NCI-H1048 (cell line): ENCODE data around the gene F2.
"Not testable (repeated sequence)": the region's sequence is repeated elsewhere in the genome, so short reads cannot be mapped to it uniquely, and the experiment has no call there.

Experiments used
- DNase-seq: peaks from one replicate; lab custom pipeline; 2025; lab: John Stamatoyannopoulos, UW

The F2 gene

DNA sequence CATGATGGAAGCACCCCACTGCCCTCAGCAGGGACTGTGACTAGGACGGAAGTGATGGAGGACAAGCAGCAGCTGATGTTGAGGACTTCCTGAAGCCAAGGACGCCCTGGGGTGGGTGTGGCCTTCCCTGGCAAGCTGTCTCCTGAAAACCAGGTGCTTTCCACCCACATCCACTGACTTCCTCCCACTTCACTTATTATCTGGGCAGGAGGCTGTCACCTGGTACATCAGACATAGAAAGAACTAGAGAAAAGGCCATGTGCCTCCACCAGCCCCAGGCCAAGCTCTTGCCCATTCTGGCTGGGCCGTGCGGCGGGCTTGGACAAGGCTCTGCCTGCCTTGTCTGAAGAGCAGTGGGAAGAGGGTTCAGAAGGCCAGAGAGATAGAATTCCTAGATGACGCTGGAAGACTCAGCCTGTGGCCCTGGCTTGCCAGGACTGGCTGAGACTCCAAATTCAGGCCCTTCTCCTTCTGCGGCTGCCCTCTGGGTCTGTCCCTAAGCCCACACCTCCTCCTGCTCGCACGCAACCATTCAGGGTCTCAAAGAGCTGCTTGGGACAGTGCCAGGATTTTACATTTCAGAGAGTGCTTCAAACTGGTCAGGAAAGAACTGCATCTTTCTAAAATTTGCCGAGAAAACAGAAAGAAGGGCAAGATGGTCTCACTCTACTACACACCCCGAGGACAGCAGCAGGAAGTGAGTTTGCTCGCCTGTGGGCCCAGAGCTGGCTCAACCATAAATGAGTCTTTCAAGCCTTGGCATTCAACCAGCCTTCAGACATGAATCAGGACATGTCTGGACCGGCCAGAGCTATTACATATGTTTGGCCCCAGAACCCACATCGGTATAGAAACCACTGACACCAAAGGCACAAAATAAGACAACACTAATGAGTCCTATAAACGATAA, 31.9 kb upstream of the F2 start:
- DNase-seq: no peak

- DNase-seq: no peak
Observed at GRCh38 chr11:46690702-46691101, 28.3 kb upstream of the F2 start.

- DNase-seq: no peak
Observed at GRCh38 chr11:46692450-46692849, 26.6 kb upstream of the F2 start.

- DNase-seq: no peak
Observed at GRCh38 chr11:46693597-46694012, 25.4 kb upstream of the F2 start.

GRCh38 chr11:46694072-46694471, 24.9 kb upstream of the F2 start:
- no peak for DNase-seq

DNA sequence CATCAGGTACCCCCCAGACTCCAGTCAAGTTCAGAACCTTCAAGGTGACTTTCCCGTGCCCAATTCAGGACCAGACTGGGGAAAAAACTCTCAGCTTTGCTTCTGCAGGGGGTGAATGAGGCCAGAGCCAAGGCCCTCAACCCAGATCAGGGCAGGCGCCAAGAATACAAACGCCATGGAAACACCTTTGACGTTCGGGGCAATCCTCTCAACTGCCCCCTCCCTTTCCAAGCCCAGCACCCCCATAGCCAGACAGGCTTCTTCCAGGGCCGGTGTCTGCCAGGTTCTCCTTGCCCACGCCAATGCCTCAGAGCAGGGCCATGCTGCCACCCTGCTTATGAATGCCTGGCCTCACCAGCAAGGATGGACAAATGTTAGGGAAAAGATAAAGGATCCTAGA, 24.4 kb upstream of the F2 start:
- no peak for DNase-seq

- DNase-seq: no peak
Observed at GRCh38 chr11:46695345-46696211, 23.4 kb upstream of the F2 start.

DNA sequence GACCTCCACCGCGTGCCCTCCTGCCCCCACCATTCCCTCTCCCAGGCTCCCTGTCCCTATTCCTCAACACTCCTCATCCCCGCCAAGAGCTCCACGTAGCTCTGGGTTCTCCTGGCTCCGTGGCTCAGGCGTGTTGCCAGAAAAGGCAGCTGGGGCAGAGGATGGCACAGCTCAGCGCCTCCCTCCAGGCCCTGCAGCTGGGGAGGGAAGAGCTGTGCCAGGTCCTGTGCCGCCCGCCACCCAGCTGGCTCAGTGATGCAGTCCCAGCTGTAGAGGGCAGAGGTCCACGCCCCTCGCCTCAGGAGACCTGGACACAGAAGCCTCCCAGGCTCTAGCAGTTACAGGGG, 22.8 kb upstream of the F2 start:
- DNase-seq: no peak

- DNase-seq: no peak
Observed at GRCh38 chr11:46697303-46697702, 21.7 kb upstream of the F2 start.

GRCh38 chr11:46697723-46698122, 21.3 kb upstream of the F2 start:
- DNase-seq: no peak

DNA sequence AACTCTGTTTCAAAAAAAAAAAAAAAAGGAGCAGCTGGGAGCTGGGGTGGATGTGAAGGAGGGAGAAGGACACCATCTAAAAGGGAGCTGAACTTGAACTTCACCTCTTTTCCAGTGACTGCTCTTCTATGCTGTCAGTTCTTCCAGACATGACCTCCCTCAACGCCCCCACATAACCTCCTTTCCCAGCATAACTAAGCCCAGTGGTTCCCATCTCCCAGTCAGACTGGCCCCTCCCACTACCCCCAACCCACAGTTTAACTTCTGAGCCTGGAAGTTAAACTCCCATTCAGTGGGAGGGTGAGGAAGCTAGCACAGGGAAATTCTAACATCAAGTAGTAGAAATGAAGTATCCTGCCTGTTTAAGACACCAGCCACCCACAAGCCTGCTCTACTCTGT, 20.4 kb upstream of the F2 start:
- no peak for DNase-seq

GRCh38 chr11:46700241-46701077, 18.6 kb upstream of the F2 start, which contains the start of the genes ARHGAP1 and ZNF408:
Gene ARHGAP1 (minus strand): TSS chr11:46700619. CDS start chr11:46696107, 4,512 bp downstream.
Gene ZNF408 (plus strand): TSS chr11:46701031. CDS start chr11:46701048, 17 bp downstream.
- DNase-seq: peak; percentile 96

GRCh38 chr11:46701078-46701654, 17.8 kb upstream of the F2 start:
- DNase-seq: no peak

DNA sequence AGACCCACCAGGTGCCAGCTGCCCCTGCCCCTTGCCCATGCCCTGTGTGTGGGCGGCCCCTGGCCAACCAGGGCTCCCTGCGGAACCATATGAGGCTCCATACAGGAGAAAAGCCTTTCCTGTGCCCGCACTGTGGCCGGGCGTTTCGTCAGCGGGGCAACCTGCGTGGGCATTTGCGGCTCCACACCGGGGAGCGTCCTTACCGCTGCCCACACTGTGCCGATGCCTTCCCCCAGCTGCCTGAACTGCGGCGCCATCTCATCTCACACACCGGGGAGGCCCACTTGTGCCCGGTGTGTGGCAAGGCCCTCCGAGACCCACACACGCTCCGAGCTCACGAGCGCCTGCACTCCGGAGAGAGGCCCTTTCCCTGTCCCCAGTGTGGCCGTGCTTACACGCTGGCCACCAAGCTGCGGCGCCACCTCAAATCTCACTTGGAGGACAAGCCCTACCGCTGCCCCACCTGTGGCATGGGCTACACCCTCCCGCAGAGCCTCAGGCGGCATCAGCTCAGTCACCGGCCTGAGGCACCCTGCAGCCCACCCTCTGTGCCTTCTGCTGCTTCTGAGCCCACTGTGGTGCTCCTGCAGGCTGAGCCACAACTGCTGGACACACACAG, 13.8 kb upstream of the F2 start:
- no peak for DNase-seq

DNA sequence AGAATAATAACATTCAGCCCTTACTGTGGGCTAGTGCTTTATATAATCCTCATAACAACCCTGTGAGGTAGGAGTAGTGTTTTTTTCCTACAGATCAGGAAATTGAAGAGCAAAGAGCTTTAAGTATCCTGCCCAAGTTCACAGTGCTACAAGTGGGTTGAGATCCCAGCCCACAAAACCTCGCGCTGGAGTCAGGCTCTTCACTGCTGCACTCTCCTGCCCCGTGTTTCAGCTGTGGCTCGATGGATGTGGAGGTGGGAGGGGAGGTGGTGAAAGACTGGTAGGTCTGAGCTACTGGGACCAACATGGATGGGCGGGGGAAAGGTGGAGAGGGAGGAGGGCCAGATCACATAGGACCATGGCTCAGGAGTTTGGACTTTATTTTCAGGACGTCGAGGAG, 12.1 kb upstream of the F2 start:
- no peak for DNase-seq

- DNase-seq: not testable (repeated sequence)
Observed at GRCh38 chr11:46709351-46709750, 9.7 kb upstream of the F2 start.

DNA sequence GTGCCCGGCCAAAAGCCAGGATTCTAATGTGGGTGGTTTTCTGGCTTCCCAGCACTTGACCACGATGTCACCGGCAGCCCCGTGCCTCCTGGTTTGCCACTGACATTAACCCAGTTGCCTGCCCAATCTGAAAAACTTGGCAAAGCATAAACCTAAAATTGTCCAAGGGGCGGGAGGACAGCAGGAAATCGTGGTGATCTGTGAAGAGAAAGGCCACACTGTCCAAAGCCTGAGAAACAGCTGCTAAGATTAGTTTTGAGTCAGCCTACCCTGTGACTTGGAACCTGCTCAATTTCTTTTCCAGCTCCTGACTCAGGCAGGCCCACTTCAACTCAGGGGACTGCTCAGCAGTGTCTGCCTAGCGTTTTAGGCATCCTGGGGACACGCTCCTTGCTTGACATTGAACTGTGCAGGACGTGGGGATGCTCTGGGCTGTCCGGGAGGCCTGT, 8.2 kb upstream of the F2 start:
- no peak for DNase-seq

DNA sequence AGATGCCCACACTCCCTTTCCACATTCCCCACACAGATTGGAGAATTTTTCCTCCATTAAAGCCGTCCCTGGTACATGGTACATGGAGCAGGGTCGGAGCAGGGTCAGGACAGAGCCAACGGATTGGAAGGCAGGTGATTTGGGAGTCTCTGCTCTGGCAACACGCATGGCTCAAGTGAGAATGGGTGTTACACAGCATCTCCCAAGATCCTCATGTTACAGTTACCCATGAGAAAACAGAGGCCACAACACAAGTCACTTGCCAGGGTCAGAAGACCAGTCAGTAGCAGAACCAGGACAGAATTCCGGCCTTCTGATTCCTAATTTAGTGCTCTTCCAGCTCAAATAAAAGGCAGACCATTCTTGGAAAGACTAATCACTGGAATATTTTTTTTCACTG, 7.7 kb upstream of the F2 start:
- DNase-seq: no peak

DNA sequence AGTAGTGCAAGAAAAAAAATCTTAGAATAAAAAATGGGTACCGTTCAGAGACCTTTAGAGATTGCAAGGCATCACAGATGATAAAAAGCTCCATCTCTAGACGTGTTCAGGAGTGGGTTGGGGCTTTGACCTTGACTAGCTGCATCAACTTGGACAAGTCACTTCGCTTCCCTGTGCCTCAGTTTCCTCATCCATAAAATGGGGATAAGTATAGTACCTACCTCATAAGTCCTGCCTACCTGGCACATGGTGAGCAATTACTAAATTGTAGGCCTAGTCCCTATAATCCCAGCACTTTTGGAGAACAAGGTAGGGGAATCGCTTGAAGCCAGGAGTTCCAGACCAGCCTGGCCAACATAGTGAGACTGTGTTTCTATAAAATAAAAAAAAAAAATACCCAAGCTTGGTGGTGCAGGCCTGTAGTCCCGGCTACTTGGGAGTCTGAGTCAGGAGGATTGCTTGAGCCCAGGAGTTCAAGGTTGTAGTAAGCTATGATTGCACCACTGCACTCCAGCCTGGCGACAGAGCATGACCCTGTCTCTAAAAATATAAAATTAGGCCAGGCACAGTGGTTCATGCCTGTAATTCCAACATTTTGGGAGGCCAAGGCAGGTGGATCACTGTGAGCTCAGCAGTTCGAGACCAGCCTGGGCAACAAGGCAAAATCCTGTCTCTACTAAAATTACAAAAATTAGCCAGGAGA, 6.0 kb upstream of the F2 start:
- no peak for DNase-seq

GRCh38 chr11:46717825-46718154, 1.2 kb upstream of the F2 start:
- DNase-seq: not testable (repeated sequence)
